ENCODE measurements around the gene C17orf100.

Gene C17orf100

DNA sequence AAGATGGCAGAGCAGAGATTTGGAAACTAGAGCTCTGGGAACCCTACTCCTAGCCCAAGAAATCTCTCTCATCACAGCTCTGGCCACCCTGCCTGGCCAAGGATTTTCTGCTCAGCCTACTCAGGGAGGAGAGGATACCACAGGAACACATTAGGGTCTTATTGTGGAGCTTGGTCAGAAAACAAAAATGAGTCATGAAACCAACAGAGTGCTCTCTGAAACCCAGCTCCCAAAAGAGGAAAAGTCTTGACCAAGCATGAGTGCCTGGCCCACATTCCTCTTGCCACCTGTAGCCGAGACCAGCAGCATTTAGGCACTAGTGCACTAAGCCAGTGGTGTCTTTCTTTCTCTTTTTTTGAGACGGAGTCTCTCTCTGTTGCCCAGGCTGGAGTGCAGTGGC, 43.5 kb downstream of the C17orf100 start:
- DNase-seq, result no peak

DNA sequence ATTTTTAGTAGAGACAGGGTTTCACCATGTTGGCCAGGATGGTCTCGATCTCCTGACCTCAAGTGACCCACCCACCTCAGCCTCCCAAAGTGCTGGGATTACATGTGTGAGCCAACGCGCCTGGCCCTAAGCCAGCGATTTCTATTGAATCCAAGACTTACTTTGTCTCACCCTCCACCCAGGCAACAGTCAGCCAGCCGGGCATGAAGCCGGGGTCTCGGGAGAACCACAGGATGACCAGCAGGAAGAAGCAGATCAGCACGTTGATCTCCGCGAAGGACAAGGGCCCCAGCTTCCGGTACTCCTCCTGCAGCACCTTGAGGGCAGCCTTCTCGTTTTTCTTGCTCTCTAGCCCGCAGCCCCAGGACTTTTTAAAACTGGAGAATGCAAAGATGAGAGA, 44.0 kb downstream of the C17orf100 start:
- no peak for DNase-seq

DNA sequence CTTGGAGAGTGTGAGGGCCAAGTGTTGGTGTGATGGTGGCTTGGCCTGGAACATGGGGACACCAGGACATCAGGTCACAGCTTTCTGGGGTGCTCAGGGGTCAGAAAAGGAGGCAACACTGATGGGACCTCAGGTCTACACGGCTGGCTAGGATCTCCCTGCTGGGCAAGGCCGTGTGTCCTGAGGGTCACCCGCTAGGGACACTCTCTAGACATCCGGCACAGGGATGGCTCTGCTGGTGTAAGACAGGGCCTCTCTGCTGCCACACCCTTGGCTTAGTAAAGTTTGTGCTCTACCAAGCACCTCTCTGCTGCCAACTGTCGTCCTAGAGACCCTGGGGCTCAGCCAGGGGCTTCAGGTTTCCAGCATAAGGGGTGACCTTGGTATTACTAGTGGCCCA, 45.3 kb downstream of the C17orf100 start:
- no peak for DNase-seq

DNA sequence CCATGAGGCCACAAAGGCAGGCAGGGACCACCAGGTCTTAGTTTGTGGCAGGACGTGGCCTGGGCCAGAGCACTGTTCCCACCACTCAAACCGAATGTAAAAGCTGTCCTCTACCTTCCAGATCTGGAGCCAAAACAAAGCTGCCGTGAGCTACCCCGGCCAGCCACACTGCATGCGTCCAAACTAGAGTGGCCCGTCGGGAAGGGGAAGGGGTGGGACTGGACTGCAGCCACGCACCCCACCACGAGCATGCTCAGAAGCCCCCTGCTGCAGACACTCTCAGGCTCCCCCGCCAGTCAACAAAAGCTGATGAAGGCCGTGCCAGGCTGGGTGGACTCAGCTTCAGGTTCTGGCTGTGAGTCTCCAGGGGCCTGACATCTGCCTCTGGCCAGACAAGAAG, 46.4 kb downstream of the C17orf100 start:
- DNase-seq, result no peak

DNA sequence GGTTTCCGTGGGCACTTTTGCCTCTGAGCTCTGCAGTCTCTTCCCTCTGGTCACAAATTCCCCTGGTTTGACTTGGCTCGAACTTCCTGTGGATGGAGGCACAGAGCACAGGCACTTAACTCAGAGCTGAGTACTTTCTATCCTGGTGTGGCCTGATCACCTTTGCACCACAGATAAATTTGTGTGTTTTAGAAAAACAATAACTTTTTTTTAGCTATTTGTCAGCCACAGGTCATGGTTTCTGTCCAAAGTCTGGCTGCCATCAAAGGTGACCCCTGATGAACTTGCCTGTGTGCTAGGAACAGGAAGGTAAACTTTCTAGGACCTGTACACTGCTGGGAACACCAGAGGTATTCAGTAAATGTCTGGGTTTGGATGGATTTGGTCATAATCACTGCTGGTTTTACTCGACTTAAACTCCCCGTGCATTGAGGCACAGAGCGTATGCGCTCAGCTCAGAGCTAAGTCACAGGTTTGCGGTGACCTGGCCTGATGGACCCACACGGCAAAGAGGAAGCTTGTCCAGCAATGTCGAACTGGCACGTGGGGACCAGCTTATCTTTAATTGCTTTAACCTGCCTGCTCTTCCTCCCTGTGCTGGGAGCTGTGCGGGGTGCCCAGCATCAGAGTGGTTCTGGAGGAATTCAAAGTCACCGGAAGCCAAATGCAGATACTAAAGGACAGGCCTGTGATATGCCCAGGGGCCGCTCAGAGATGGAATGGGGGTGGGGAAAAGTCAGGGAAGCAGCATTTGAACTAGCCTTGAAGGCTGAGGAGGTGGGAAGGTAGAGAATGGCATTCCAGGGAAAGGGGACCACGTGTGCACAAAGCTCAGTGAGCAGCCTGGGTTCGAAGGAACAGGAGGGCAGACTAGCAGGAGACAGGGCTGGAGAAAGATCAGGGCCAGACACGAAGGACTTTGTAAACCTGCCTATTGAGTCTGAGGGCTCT, 48.7 kb downstream of the C17orf100 start:
- no peak for DNase-seq

DNA sequence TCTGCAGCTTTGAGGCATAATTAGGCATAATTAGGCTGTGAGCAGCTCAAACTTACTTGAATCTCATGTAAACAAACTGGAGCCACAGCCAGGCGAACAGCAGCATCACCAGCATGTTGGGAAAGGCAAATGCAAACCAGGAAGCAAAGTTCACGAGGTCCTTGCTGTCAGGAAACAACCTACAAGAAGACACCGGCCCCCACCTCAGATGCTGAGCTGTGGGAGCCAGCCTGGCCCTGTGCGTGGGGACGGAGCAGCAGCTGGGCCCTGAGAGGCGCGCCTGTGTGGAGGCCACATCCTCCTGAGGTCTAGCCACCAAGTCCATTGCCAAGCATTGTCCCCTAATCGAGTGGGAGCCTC, 49.4 kb downstream of the C17orf100 start:
- no peak for DNase-seq

DNA sequence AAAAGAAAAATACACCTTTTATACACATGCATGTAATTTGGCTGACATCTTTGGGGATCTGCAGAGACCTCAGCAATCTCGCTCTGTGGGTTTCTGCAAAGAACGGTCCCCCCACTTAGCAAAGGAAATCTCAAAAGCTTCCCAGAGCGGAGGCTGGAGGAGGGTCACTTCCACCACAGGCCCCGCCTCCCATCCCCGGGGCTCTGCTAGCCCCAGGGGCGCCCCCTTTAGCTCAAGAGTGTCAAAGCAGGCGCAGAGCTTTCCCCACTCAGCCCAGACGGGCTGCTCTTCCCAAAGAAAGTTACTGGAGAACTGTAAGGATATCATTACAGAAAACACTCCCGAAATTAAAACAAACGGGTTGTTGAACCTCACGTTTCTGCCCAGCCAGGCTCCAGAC, 50.2 kb downstream of the C17orf100 start:
- peak in 1 of 5 experiments; percentile 15 for DNase-seq

DNA sequence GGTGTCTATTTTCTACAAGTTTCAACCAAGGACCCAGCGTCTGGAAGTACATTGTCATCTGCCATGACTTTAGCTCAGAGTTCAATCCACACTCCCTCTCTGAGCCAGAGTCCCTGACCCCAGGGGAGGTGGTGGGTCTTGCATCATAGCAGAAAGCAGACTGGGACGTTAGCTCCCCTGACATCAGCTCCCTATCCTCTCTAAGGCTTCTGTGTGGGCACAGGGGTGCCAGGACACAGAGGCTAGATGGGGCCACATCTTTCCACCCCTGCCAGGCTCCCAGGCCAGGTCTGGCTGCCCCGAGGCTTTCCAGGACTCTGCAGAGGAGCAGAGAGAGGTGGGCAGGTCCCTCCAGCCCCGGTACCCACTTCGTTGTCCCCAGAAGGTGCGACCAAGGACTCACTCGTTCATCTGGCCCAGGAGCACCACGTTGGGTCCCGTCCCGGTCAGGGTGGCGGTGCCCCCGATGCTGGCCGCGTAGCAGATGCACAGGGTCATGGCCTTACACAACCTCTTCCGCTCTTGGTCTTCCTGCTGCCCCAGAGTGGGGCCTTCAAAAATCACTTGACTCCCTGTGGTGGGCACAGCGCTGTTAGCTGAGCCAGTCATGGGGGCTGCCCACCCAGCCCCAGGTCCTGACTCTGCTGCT, 51.1 kb downstream of the C17orf100 start:
- DNase-seq, result no peak

Data from T-helper 2 cell (primary cell).